Neural progenitor cell (in vitro differentiated cells): ENCODE data around the gene GIMAP4.

Experiments used
- CTCF ChIP-seq: fragments of 200-600 bp; sonication (generic); IDR thresholded peaks from 2 replicates; pipeline ENCODE4 v1.5.1; 2017; ENCODE audit warnings: antibody characterized with exemption, mild to moderate bottlenecking
- EZH2 ChIP-seq: fragments of 200-600 bp; sonication (generic); IDR thresholded peaks from 2 replicates; pipeline ENCODE4 v1.6.1; 2017; ENCODE audit warnings: antibody characterized with exemption, mild to moderate bottlenecking, moderate library complexity

GRCh38 chr7:150524018-150524417, 43.2 kb upstream of the GIMAP4 start:
- TF ChIP-seq CTCF (no peak), EZH2 (no peak)
